ENCODE data around the gene NT5C3B.
"Not testable (repeated sequence)": the region's sequence is repeated elsewhere in the genome, so short reads cannot be mapped to it uniquely, and the experiment has no call there.

DNA sequence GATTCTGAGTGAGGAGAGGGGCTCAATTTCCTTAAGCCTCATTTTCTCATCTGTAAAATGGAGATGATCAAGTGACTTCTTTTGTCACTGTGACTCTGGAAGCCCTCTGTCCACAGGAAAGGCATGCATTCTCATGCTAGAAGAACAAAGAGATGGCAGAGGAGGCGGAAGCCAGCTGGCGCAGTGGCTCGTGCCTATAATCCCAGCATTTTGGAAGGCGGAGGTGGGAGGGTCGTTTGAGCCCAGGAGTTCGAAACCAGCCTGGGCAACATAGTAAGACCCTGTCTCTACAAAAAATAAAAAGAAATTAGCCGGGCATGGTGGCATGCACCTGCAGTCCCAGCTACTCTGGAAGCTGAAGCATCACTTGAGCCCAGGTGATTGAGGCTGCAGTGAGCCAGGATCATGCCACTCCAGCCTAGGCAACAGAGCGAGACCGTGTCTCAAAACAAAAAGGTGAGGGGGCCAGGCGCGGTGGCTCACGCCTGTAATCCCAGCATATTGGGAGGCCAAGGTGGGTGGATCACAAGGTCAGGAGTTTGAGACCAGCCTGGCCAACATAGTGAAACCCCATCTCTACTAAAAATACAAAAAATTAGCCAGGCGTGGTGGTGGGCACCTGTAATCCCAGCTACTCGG is 59.7 kb downstream of the NT5C3B start:
- TF ChIP-seq, protein P1, sequence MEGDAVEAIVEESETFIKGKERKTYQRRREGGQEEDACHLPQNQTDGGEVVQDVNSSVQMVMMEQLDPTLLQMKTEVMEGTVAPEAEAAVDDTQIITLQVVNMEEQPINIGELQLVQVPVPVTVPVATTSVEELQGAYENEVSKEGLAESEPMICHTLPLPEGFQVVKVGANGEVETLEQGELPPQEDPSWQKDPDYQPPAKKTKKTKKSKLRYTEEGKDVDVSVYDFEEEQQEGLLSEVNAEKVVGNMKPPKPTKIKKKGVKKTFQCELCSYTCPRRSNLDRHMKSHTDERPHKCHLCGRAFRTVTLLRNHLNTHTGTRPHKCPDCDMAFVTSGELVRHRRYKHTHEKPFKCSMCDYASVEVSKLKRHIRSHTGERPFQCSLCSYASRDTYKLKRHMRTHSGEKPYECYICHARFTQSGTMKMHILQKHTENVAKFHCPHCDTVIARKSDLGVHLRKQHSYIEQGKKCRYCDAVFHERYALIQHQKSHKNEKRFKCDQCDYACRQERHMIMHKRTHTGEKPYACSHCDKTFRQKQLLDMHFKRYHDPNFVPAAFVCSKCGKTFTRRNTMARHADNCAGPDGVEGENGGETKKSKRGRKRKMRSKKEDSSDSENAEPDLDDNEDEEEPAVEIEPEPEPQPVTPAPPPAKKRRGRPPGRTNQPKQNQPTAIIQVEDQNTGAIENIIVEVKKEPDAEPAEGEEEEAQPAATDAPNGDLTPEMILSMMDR (IDR thresholded peaks at IDR 0.05; ENCODE audit: insufficient read depth, low read length, poor library complexity, severe bottlenecking): not testable (repeated sequence)
- TF ChIP-seq EZH2phosphoT487 (conservative IDR thresholded peaks at IDR 0.05; ENCODE audit: low read length): not testable (repeated sequence)
